Lower leg skin (tissue), 4 donors: ENCODE data around the gene AKR1C8. TPM values are rescaled to one million over a fixed set of nuclear protein-coding genes. Genes with fewer than 3 reads are reported as not detected.
"Not testable (repeated sequence)": the region's sequence is repeated elsewhere in the genome, so short reads cannot be mapped to it uniquely, and the experiment has no call there.

Experiments used
- DNase-seq, 2 donors: peaks; one replicate each; pipeline ENCODE4 v3.0.0-alpha.2; 2019; ENCODE audit warnings: low spot score in 2 of 2
- H3K4me3 ChIP-seq: fragments of 200-600 bp; sonication (generic); 2 replicates; pipeline ENCODE4 v1.5.1; 2017; ENCODE audit warnings: mild to moderate bottlenecking, low read depth; ENCODE audit not compliant: poor library complexity, severe bottlenecking
- CTCF ChIP-seq, 3 donors: fragments of 450-650 bp; IDR thresholded peaks; one replicate each; pipeline ENCODE4 v1.5.1; 2016; ENCODE audit warnings: antibody characterized with exemption in 3 of 3, mild to moderate bottlenecking in 3 of 3, moderate library complexity in 2 of 3
- POLR2A ChIP-seq, 2 donors: fragments of 450-650 bp; IDR thresholded peaks; one replicate each; pipeline ENCODE4 v1.6.1; 2016 to 2017; ENCODE audit warnings: antibody characterized with exemption in 2 of 2, mild to moderate bottlenecking in 1 of 2, moderate library complexity in 1 of 2
- WGBS, 2 donors: methylation state at CpG; one replicate each; pipeline ENCODE4 v1.1.5; 2018; 5-methylcytosine and 5-hydroxymethylcytosine counted together
- intact Hi-C: fragments of 100-400 bp; cut with DNase I; formaldehyde crosslinking; loops from one replicate; pipeline ENCODE4 v1.15.0; 2023; ENCODE audit warnings: low total_unique reads
- total RNA-seq, 4 donors: library from RNA; depleted of rRNA; stranded (reverse); fragments of >200 nt; gene quantifications; one replicate each; pipeline ENCODE4 v1.1.0, GENCODE V29; 2016

AKR1C8 gene
- total RNA-seq, result not detected

GRCh38 chr10:5184987-5185775, at the start of gene AKR1C8:
TSS of gene AKR1C8 (minus strand) at chr10:5185150. CDS start at chr10:5185104, 46 bp downstream.
- TF ChIP-seq POLR2A (IDR thresholded peaks at IDR 0.05) (no peak), CTCF (IDR thresholded peaks at IDR 0.05) (no peak)
- H3K4me3 ChIP-seq, result no peak within 1 kb of the TSS
- WGBS, 2 donors, result 51 to 60% methylated on average over 5 of the region's 5 CpGs
- DNase-seq, result no peak
- intact Hi-C loops, result no loop called here

- TF ChIP-seq CTCF (IDR thresholded peaks at IDR 0.05) (no peak), POLR2A (IDR thresholded peaks at IDR 0.05) (no peak)
- H3K4me3 ChIP-seq, result no peak overlapping the region
- 62 to 70% methylated on average over 6 of the region's 6 CpGs for WGBS, 2 donors
- intact Hi-C loops, result no loop called here
- DNase-seq, result peak in 1 of 2 donors; percentile 55
Measured at GRCh38 chr10:5234106-5234860, 49.3 kb upstream of the AKR1C8 start.

- no peak for TF ChIP-seq POLR2A (IDR thresholded peaks at IDR 0.05)
- no peak for TF ChIP-seq CTCF (IDR thresholded peaks at IDR 0.05)
Measured at GRCh38 chr10:5233324-5233723, 48.4 kb upstream of the AKR1C8 start.

GRCh38 chr10:5229019-5229418, 44.1 kb upstream of the AKR1C8 start:
- WGBS, 2 donors, result 83 to 89% methylated on average over 8 of the region's 8 CpGs
- intact Hi-C loops, result no loop called here
- TF ChIP-seq CTCF (IDR thresholded peaks at IDR 0.05) (no peak), POLR2A (IDR thresholded peaks at IDR 0.05) (no peak)
- DNase-seq, result no peak
- H3K4me3 ChIP-seq, result no peak overlapping the region

More at GRCh38 chr10:5233324-5233723, 48.4 kb upstream of the AKR1C8 start:
- intact Hi-C loops, result no loop called here
- H3K4me3 ChIP-seq, result no peak overlapping the region
- no peak for DNase-seq
- WGBS, 2 donors, result 75 to 91% methylated on average over 2 of the region's 2 CpGs

- DNase-seq, intact Hi-C loops, H3K4me3 ChIP-seq: not testable (repeated sequence)
- WGBS, 2 donors, result 80 to 89% methylated on average over 6 to 7 of the region's 7 CpGs
Measured at GRCh38 chr10:5222942-5223341, 38.0 kb upstream of the AKR1C8 start.

- no peak overlapping the region for H3K4me3 ChIP-seq
- WGBS, 2 donors, result 78% methylated on average over 3 of the region's 3 CpGs
- no peak for TF ChIP-seq CTCF (IDR thresholded peaks at IDR 0.05)
- no peak for TF ChIP-seq POLR2A (IDR thresholded peaks at IDR 0.05)
- DNase-seq, result no peak
- intact Hi-C loops, result no loop called here
Measured at GRCh38 chr10:5219262-5219661, 34.3 kb upstream of the AKR1C8 start.
